Fibroblast of peridontal ligament (primary cell): ENCODE measurements around the gene RBBP6.
A peak's percentile ranks its signal among the peaks of the same experiment; 100 is the strongest.
"Not testable (repeated sequence)": the region's sequence is repeated elsewhere in the genome, so short reads cannot be mapped to it uniquely, and the experiment has no call there.

Experiments used
- DNase-seq: peaks from one replicate; pipeline ENCODE4 v3.0.0-alpha.2; 2010; ENCODE audit errors: extremely low read depth

The RBBP6 gene

GRCh38 chr16:24539295-24539849 is at the start of gene RBBP6:
TSS of gene RBBP6 (plus strand) at chr16:24539566. CDS start at chr16:24540627, 1,061 bp downstream.
- peak; percentile 95 for DNase-seq

GRCh38 chr16:24490866-24491265 is 48.5 kb upstream of the RBBP6 start:
- DNase-seq = no peak

- DNase-seq = no peak
These were observed 47.6 kb upstream of the RBBP6 start for GRCh38 chr16:24491731-24492130.

GRCh38 chr16:24493821-24494220 is 45.5 kb upstream of the RBBP6 start:
- no peak for DNase-seq

GRCh38 chr16:24495207-24495606 is 44.2 kb upstream of the RBBP6 start:
- not testable (repeated sequence) for DNase-seq

- DNase-seq = peak; percentile 23
These were observed 41.9 kb upstream of the RBBP6 start for GRCh38 chr16:24497440-24497839.

- peak; percentile 25 for DNase-seq
These were observed 40.1 kb upstream of the RBBP6 start for GRCh38 chr16:24499193-24499814.

GRCh38 chr16:24504472-24505345 is 34.7 kb upstream of the RBBP6 start:
- peak; percentile 76 for DNase-seq

- no peak for DNase-seq
These were observed 33.4 kb upstream of the RBBP6 start for GRCh38 chr16:24505959-24506358.

- no peak for DNase-seq
These were observed 31.3 kb upstream of the RBBP6 start for GRCh38 chr16:24507959-24508480.

- DNase-seq = peak; percentile 64
These were observed 30.8 kb upstream of the RBBP6 start for GRCh38 chr16:24508614-24509013.

GRCh38 chr16:24509536-24509935 is 29.8 kb upstream of the RBBP6 start:
- no peak for DNase-seq

GRCh38 chr16:24511174-24511573 is 28.2 kb upstream of the RBBP6 start:
- no peak for DNase-seq

- no peak for DNase-seq
These were observed 27.6 kb upstream of the RBBP6 start for GRCh38 chr16:24511792-24512191.

- DNase-seq = no peak
These were observed 25.3 kb upstream of the RBBP6 start for GRCh38 chr16:24514096-24514495.

GRCh38 chr16:24515186-24515585 is 24.2 kb upstream of the RBBP6 start:
- no peak for DNase-seq

GRCh38 chr16:24516900-24517669 is 22.3 kb upstream of the RBBP6 start:
- DNase-seq = peak; percentile 93

- DNase-seq = no peak
These were observed 20.9 kb upstream of the RBBP6 start for GRCh38 chr16:24518498-24518897.

- DNase-seq = no peak
These were observed 18.4 kb upstream of the RBBP6 start for GRCh38 chr16:24520983-24521382.

GRCh38 chr16:24522751-24523150 is 16.6 kb upstream of the RBBP6 start:
- DNase-seq = no peak

GRCh38 chr16:24523569-24523968 is 15.8 kb upstream of the RBBP6 start:
- DNase-seq = no peak
